GM12891 (cell line): Measurements from ENCODE around the gene ENTR1.

Source experiments
- DNase-seq: peaks from one replicate; pipeline ENCODE4 v3.0.0; 2011; ENCODE audit warnings: low spot score; ENCODE audit not compliant: insufficient read length
- FAIRE-seq: peaks from 2 replicates; lab custom pipeline; 2011; peaks lifted over from hg19 to GRCh38; lab: Jason Lieb, UNC
- PAX5 ChIP-seq: IDR thresholded peaks from 2 replicates; pipeline ENCODE4 v1.6.1; 2011; ENCODE audit warnings: low read length, moderate library complexity, mild to moderate bottlenecking; ENCODE audit not compliant: insufficient read depth, severe bottlenecking
- POLR2A ChIP-seq: IDR thresholded peaks from 2 replicates; pipeline ENCODE4 v1.6.1; 2011; ENCODE audit warnings: low read depth, low read length, control low read depth
- POLR2AphosphoS5 ChIP-seq: IDR thresholded peaks from 2 replicates; pipeline ENCODE4 v1.6.1; 2011; ENCODE audit warnings: low read depth, low read length, control low read depth
- POU2F2 ChIP-seq: IDR thresholded peaks from 2 replicates; pipeline ENCODE4 v1.6.1; 2011; ENCODE audit warnings: low read depth, mild to moderate bottlenecking, control low read depth, low read length, moderate library complexity
- SPI1 ChIP-seq: IDR thresholded peaks from 2 replicates; pipeline ENCODE4 v1.6.1; 2011; ENCODE audit warnings: low read depth, low read length, control low read depth
- TAF1 ChIP-seq: IDR thresholded peaks from 2 replicates; pipeline ENCODE4 v1.6.1; 2011; ENCODE audit warnings: low read depth, low read length, control low read depth

ENTR1 gene

GRCh38 chr9:136448655-136449054, 38.2 kb upstream of the ENTR1 start:
- no peak for TF ChIP-seq POLR2A
- TF ChIP-seq POU2F2: no peak
- no peak for TF ChIP-seq PAX5
- no peak for TF ChIP-seq TAF1
- FAIRE-seq (peak; percentile 13), DNase-seq (no peak)

DNA sequence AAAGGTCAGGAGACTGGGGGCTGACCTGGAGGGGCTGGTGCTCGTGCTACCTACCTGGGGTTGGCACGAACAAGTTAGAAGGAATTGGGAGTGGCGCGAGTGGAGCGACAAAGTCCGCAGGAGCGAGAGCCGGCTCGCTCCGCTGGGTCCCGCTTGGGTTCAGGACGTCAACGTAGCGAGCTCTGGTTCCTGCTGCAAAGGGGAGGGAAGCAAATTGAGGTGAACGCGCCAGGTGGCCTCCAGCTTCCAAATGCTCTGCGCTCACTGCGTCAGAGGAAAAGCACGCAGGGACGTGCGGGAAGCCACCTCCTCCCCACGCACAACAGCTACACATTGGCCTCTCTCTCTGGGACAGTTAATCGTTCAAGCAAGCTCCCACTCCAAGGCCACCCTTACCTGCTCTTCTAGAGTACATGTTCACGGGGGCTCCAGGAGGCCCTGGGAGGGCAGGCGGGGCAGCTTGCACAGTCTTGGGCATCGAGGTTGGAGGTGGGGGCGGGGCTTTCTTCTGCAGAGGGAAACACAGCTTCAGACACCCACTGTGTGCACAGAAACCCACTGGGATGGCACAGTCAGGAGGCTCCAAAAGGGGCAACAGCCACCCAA, 36.9 kb upstream of the ENTR1 start:
- FAIRE-seq (no peak), DNase-seq (no peak)
- TF ChIP-seq SPI1 (no peak), PAX5 (no peak), POLR2A (no peak), TAF1 (no peak)

- TF ChIP-seq POLR2AphosphoS5 (no peak), POU2F2 (no peak), SPI1 (no peak), POLR2A (no peak), PAX5 (no peak), TAF1 (no peak)
- no peak for FAIRE-seq
- DNase-seq: no peak
These were observed 35.4 kb upstream of the ENTR1 start for GRCh38 chr9:136445799-136446198.

DNA sequence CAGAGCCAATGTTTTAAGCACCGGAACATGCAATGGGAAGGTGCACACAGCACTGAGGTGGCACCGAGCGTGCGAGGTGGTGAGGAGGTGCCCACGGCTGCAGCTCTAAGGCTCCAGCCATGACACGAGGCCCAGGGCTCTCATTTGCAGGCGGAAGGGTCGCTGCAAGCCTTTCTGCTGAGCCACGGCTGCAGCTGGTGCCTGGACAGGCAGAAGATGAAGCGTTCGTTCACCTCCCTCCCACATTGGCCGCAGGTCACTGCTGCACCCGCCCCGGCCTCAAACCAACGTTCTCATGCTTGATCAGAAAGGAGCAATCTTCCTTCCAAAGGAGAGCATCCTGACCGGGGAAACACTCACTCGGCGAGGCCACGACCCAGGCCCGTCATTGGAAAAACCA, 33.7 kb upstream of the ENTR1 start:
- FAIRE-seq (no peak), DNase-seq (no peak)
- no peak for TF ChIP-seq SPI1

DNA sequence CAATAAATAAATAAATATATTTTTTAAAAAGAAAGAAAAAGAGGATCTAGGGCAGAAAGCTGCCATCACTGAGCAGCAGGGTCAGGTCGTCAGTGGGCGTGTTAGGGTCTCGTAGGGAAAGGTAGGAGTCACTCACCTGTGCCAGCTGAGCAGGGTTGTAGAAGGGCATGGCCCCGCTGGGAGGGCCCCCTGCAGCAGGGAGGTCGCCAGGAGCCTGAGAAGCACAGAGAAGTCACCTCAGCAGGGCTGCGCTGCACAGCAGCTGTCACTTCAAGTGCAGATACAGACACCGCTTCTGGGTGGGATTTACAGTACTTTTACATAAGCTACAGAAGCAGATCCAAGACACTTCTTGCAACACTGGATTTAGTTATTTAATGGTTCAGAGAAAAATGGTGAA, 33.3 kb upstream of the ENTR1 start:
- no peak for DNase-seq
- no peak for FAIRE-seq
- TF ChIP-seq SPI1 (no peak), TAF1 (no peak), POLR2A (no peak), POLR2AphosphoS5 (no peak), PAX5 (no peak), POU2F2 (no peak)

- no peak for TF ChIP-seq POLR2AphosphoS5
- no peak for TF ChIP-seq SPI1
- TF ChIP-seq POU2F2: no peak
- TF ChIP-seq POLR2A: no peak
- no peak for TF ChIP-seq PAX5
- TF ChIP-seq TAF1: no peak
- DNase-seq (no peak), FAIRE-seq (no peak)
These were observed 32.7 kb upstream of the ENTR1 start for GRCh38 chr9:136443087-136443486.

DNA sequence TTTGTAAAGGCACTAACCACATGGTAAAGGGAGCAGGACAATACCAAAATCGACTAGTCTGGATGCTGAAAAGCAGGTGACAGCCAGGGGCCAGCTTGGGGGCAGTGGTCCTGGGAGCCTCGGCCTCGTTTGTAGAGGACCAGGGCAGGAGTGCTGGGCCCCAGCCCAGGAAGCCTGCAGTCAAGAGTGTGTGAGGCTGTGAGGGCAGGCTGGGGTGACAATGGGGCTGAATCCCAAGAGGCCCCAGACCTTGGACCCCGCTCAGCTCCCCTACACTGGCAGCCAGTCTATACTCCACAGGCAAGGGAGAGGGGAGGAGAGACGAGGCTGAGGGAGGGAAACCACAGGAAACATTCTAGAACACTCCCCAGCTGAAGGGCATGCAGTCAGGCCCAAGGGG, 31.9 kb upstream of the ENTR1 start:
- FAIRE-seq (no peak), DNase-seq (no peak)
- TF ChIP-seq TAF1: no peak
- no peak for TF ChIP-seq PAX5
- TF ChIP-seq POLR2AphosphoS5: no peak
- TF ChIP-seq POLR2A: no peak
- no peak for TF ChIP-seq SPI1
- no peak for TF ChIP-seq POU2F2

DNA sequence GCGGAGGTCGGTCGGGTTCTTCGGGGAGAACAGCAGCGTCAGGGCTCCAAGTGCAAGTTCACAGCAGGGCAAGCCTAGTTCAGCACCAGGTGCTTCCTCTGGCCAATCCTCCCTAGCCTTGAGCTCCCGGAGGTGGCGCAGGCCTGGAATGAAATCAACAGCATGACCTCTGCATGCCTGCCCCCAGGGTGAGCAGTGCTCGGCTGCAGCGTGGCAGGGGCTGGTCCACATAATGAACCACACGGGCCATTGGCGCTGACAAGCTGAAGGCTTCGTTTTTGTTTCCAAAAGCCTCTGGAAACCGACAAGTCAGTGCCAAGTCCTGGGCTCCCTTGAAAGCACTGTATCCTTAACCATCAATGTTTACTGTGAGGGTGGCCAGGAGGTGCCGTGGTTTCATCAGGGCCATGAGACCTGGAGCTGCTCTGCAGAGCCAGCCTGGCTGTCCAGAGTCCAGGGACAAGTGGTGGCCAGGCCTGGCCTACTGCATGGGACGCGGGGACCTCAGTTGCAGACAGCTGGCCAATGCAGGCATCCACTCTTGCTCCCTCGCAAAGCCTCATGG, 31.3 kb upstream of the ENTR1 start:
- TF ChIP-seq SPI1: no peak
- TF ChIP-seq POU2F2: no peak
- TF ChIP-seq PAX5: no peak
- TF ChIP-seq TAF1: no peak
- no peak for TF ChIP-seq POLR2A
- TF ChIP-seq POLR2AphosphoS5: no peak
- DNase-seq (no peak), FAIRE-seq (no peak)

- DNase-seq (no peak), FAIRE-seq (no peak)
- TF ChIP-seq POLR2A (0 out of 2 replicates have a peak, but pooled peaks have one; percentile 25), POU2F2 (no peak), SPI1 (no peak), PAX5 (no peak), TAF1 (no peak), POLR2AphosphoS5 (no peak)
These were observed 30.8 kb upstream of the ENTR1 start for GRCh38 chr9:136441191-136441680.
